Right lobe of liver (tissue), 6 donors: ENCODE measurements around the gene PLOD1. TPM values are rescaled to one million over a fixed set of nuclear protein-coding genes. Genes with fewer than 3 reads are reported as not detected.

Experiments
- ATAC-seq, 4 donors: fragments of 200-7000 bp; cut with Tn5 transposase; one replicate each; pipeline ENCODE4 v1.9.1; 2020; ENCODE audit warnings: mild to moderate bottlenecking in 4 of 4, moderate library complexity in 4 of 4
- DNase-seq, 3 donors: peaks; one replicate each; pipeline ENCODE4 v3.0.0-alpha.2; 2020
- H3K27ac ChIP-seq, 3 donors: fragments of 200-600 bp; one replicate each; pipeline ENCODE4 v1.8.0; 2022
- H3K27me3 ChIP-seq, 2 donors: fragments of 200-600 bp; one replicate each; pipeline ENCODE4 v1.8.0; 2022
- H3K36me3 ChIP-seq, 4 donors: fragments of 200-600 bp; sonication (generic) in 1 of 4; one replicate each; pipeline versions ENCODE4 v1.5.1 to v1.8.0; 2017 to 2022; ENCODE audit warnings: control low read depth in 1 of 4
- H3K4me1 ChIP-seq, 4 donors: fragments of 200-600 bp; sonication (generic) in 1 of 4; one replicate each; pipeline versions ENCODE4 v1.5.1 to v1.8.0; 2017 to 2022; ENCODE audit warnings: control low read depth in 1 of 4
- H3K4me3 ChIP-seq, 3 donors: fragments of 200-600 bp; one replicate each; pipeline ENCODE4 v1.8.0; 2022
- H3K9me3 ChIP-seq, 4 donors: fragments of 200-600 bp; sonication (generic) in 1 of 4; one replicate each; pipeline versions ENCODE4 v1.5.1 to v1.8.0; 2017 to 2022; ENCODE audit warnings: control low read depth in 1 of 4
- CTCF ChIP-seq, 4 donors: fragments of 200-600 bp in 3 of 4; fragments of 450-650 bp in 1 of 4; IDR thresholded peaks; one replicate each; pipeline versions ENCODE4 v1.5.1 to v1.8.0; 2016 to 2022; ENCODE audit warnings: antibody characterized with exemption in 4 of 4, mild to moderate bottlenecking in 2 of 4
- POLR2A ChIP-seq: fragments of 450-650 bp; IDR thresholded peaks from one replicate; pipeline ENCODE4 v1.6.1; 2017; ENCODE audit warnings: antibody characterized with exemption, mild to moderate bottlenecking
- WGBS: methylation state at CpG from one replicate; pipeline ENCODE4 v1.1.6; 2018; ENCODE audit warnings: low coverage, low lambda C conversion rate; ENCODE audit not compliant: insufficient coverage; ENCODE audit errors: missing lambda C conversion rate; 5-methylcytosine and 5-hydroxymethylcytosine counted together
- intact Hi-C, 2 donors: fragments of 100-400 bp; cut with DNase I; formaldehyde crosslinking; loops; one replicate each; pipeline versions ENCODE4 v1.11.2 to v1.14.1; 2022
- total RNA-seq, 6 experiments: library from RNA; depleted of rRNA in 2 of 6; stranded (reverse); fragments of >200 nt in 2 of 6; fragmentation: NEBNext Ultra II Directional in 3 of 6; extraction: Animal tissue kit (Norgen Biotek cat#: 25700) in 3 of 6; gene quantifications; one replicate each; pipeline versions ENCODE4 v1.1.0 to v1.2.4, GENCODE V29; 2016 to 2023
- donor health status: DM: no; HTN: yes; CAD: no.
- donor health status: DM: no; HTN: no; CAD: no.
- donor health status: DM: no; HTN: no; CAD: no.
- donor health status: DM: no; HTN: yes; CAD: no.
- donor health status: DM: no; HTN: yes; CAD: no.

Gene PLOD1
- total RNA-seq, 6 experiments from 2014 or later = 70.2 to 119 (median 93.8) TPM

GRCh38 chr1:11957398-11957797, 22.9 kb downstream of the PLOD1 start:
- DNase-seq (no peak), ATAC-seq (no peak)
- H3K36me3 ChIP-seq = peaks cover 0 to 73% (median 12%) of the 10 kb centered on the region in 4 donors
- intact Hi-C loops = no loop called here
- H3K27ac ChIP-seq = no peak overlapping the region
- 100% methylated on average over 1 of the region's 5 CpGs for WGBS
- no peak for TF ChIP-seq POLR2A
- TF ChIP-seq CTCF (IDR thresholded peaks at IDR 0.05) = no peak
- no peaks in the 10 kb centered on the region for H3K9me3 ChIP-seq
- H3K4me1 ChIP-seq = peaks cover 0 to 10% (median 0%) of the 10 kb centered on the region in 4 donors
- H3K4me3 ChIP-seq = no peak overlapping the region
- no peaks in the 10 kb centered on the region for H3K27me3 ChIP-seq

- Histone ChIP-seq H3K27me3 (no peaks in the 10 kb centered on the region), H3K27ac (no peak overlapping the region), H3K4me3 (no peak overlapping the region), H3K4me1 (peaks cover 0 to 10% (median 0%) of the 10 kb centered on the region in 4 donors), H3K36me3 (peaks cover 0 to 73% (median 14%) of the 10 kb centered on the region in 4 donors), H3K9me3 (no peaks in the 10 kb centered on the region)
- WGBS = 100% methylated on average over 1 of the region's 12 CpGs
- ATAC-seq = no peak
- DNase-seq = no peak
- intact Hi-C loops = no loop called here
- TF ChIP-seq POLR2A = no peak
- no peak for TF ChIP-seq CTCF (IDR thresholded peaks at IDR 0.05)
Observed at GRCh38 chr1:11957897-11958296, 23.4 kb downstream of the PLOD1 start.

GRCh38 chr1:11960276-11960675, 25.8 kb downstream of the PLOD1 start:
- H3K4me3 ChIP-seq = no peak overlapping the region
- H3K27me3 ChIP-seq = no peaks in the 10 kb centered on the region
- WGBS = 55% methylated on average over 4 of the region's 5 CpGs
- H3K36me3 ChIP-seq = peaks cover 0 to 82% (median 18%) of the 10 kb centered on the region in 4 donors
- no peak overlapping the region for H3K27ac ChIP-seq
- intact Hi-C loops = loop anchor here (10.0 kb wide), 2 partner anchors 45 to 125 kb away; no protein-coding TSS in a partner anchor
- peak; percentile 33 to 66 (median 56) for ATAC-seq
- TF ChIP-seq POLR2A = no peak
- TF ChIP-seq CTCF (IDR thresholded peaks at IDR 0.05) = no peak
- DNase-seq = peak in 1 of 3 donors; percentile 59
- H3K4me1 ChIP-seq = peaks cover 0 to 10% (median 0%) of the 10 kb centered on the region in 4 donors
- H3K9me3 ChIP-seq = no peaks in the 10 kb centered on the region

GRCh38 chr1:11960715-11961114, 26.2 kb downstream of the PLOD1 start:
- ATAC-seq (peak; percentile 49 to 73 (median 52)), DNase-seq (no peak)
- Histone ChIP-seq H3K27me3 (no peaks in the 10 kb centered on the region), H3K4me3 (no peak overlapping the region), H3K4me1 (peaks cover 0 to 10% (median 0%) of the 10 kb centered on the region in 4 donors), H3K27ac (no peak overlapping the region), H3K9me3 (no peaks in the 10 kb centered on the region), H3K36me3 (peaks cover 0 to 82% (median 22%) of the 10 kb centered on the region in 4 donors)
- TF ChIP-seq POLR2A (no peak), CTCF (IDR thresholded peaks at IDR 0.05) (no peak)
- intact Hi-C loops = loop anchor here (10.0 kb wide), 2 partner anchors 46 to 126 kb away; no protein-coding TSS in a partner anchor
- 34% methylated on average over 3 of the region's 6 CpGs for WGBS
